Skeletal muscle satellite cell (primary cell): ENCODE measurements around the gene RIT1. TPM values are rescaled to one million over a fixed set of nuclear protein-coding genes. Genes with fewer than 3 reads are reported as not detected.
A peak's percentile ranks its signal among the peaks of the same experiment; 100 is the strongest.

Source experiments
- small RNA-seq: library from RNA; depleted of rRNA; stranded (forward); fragments of <200 nt; gene quantifications from one replicate; pipeline ENCODE3, GENCODE V24; 2012

Gene RIT1

Small RNA genes lying within 50 kb of the gene (small RNA-seq; reads per million reads assigned to genes)
- gene MIR6738: not detected
- not detected for gene RF00015
- gene SCARNA4: not detected
- 185 reads per million, percentile 98 among the genes with 10 or more reads in this experiment for gene SNORA80E
